GM21717 (cell line): ENCODE results near the gene C16orf78.

ENCODE experiments used
- ATAC-seq: cut with Tn5 transposase; IDR thresholded peaks from one replicate; pipeline ENCODE4 v1.9.1; 2021; ENCODE audit warnings: mild to moderate bottlenecking, moderate library complexity; ENCODE audit not compliant: unreplicated experiment

C16orf78 gene, protein sequence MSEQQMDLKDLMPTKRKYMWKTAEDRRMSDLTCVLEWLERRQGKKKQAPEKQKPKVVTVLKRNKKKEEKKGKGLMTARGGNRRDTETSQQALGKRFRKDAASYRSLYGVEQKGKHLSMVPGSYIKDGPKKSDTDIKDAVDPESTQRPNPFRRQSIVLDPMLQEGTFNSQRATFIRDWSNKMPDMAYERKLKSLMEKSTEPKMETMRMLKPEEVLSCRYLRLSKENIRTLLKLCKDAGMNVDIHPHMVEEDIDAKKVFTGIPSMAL

DNA sequence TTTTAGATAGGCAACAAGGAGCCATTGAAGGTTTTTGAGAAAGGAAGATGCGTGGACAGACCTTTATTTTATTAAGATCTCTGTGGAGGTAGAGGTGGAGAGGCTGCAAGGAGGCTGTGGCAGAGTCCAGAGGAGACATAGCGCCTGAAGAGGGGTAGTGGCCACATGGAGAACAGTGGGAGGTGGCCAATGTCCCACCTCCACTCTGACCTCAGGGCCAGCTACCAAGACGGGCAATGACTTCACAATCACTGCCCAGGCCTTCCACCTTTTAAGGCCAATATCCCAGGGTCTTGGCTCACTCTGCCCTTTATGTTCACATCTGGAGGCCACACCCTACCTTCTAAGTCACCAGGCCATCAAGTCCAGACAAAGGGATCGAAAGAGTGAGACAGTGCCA lies at the start of gene C16orf78:
C16orf78 (plus strand) TSS at position 301 of the 400 bp plus-strand sequence. CDS start 136 bp downstream, outside the sequence.
- ATAC-seq, result no peak

- ATAC-seq, result no peak
Measured at GRCh38 chr16:49324703-49325102, 48.9 kb upstream of the C16orf78 start.

GRCh38 chr16:49327466-49327865 lies 46.1 kb upstream of the C16orf78 start:
- no peak for ATAC-seq

GRCh38 chr16:49328325-49328724 lies 45.3 kb upstream of the C16orf78 start:
- no peak for ATAC-seq

GRCh38 chr16:49330562-49331201 lies 42.9 kb upstream of the C16orf78 start:
- ATAC-seq, result no peak

- ATAC-seq, result no peak
Measured at GRCh38 chr16:49332589-49333258, 40.9 kb upstream of the C16orf78 start.

DNA sequence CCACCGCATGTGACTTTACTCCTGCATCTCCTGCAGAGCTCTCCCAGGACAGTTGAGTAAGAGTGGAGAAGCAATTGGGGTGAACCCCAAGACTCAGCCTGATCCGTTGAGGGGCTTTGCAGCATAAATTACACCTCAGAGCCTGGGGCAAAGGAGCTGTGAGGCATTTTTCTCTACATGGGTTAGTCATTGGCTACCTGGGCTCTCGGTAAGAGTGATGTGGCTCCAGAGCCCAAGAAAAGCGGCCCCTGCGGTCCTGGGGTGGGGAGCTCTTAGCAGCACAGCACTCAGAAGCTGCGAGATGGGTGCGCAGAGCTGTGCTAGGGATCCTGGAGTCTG lies 40.4 kb upstream of the C16orf78 start:
- ATAC-seq, result no peak

DNA sequence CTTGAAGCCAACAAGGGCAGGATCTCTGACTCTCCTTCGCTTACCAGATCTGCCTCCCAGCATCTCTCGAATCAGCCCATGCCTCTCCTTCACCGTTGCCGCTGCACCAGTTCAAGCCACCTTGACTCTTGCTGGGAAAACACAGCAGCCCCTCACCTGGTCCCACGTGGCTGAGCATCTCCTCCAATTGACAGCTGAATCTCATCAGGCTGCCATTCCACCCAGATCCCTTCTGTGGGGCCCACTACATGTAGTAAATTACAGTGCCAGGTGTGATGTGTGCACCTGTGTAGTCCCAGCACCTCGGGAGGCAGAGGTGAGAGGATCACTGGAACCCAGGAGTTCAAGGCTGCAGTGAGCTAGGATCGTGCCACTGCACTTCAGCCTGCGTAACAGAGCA lies 37.8 kb upstream of the C16orf78 start:
- ATAC-seq, result no peak

GRCh38 chr16:49336581-49336980 lies 37.0 kb upstream of the C16orf78 start:
- ATAC-seq, result no peak

- no peak for ATAC-seq
Measured at GRCh38 chr16:49337814-49338350, 35.7 kb upstream of the C16orf78 start.

DNA sequence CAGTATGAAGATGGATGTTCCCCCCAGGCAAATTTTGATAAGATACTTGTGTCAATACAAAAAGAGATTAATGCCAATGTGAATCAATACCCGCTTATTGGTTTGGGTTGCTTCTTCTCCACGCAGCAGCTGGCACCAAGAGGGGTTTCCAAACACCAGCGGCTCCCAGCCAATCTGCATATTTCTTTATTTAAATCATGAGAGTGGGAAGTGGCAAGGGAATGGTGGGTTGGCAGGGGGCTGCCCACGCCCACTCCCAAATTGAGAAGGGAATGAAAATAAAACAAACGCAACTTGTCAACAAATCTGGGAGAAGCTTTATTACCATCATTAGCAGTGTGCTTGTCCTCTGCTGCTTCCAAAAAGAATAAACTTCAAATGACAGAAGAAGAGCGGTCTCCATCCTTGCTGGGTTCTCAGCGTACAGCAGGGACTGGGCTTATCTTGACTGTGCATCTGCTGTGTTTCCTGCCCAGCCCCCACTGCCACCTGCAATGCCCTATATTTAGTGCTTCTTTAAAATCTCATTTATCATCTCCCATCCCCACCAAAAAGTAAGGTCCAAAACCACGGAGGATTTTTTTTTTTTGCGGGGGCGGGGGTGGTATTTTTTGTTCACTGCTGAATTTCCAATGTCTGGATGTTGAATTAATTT lies 34.9 kb upstream of the C16orf78 start:
- no peak for ATAC-seq

GRCh38 chr16:49340466-49340865 lies 33.1 kb upstream of the C16orf78 start:
- ATAC-seq, result no peak

GRCh38 chr16:49341706-49342105 lies 31.9 kb upstream of the C16orf78 start:
- no peak for ATAC-seq

DNA sequence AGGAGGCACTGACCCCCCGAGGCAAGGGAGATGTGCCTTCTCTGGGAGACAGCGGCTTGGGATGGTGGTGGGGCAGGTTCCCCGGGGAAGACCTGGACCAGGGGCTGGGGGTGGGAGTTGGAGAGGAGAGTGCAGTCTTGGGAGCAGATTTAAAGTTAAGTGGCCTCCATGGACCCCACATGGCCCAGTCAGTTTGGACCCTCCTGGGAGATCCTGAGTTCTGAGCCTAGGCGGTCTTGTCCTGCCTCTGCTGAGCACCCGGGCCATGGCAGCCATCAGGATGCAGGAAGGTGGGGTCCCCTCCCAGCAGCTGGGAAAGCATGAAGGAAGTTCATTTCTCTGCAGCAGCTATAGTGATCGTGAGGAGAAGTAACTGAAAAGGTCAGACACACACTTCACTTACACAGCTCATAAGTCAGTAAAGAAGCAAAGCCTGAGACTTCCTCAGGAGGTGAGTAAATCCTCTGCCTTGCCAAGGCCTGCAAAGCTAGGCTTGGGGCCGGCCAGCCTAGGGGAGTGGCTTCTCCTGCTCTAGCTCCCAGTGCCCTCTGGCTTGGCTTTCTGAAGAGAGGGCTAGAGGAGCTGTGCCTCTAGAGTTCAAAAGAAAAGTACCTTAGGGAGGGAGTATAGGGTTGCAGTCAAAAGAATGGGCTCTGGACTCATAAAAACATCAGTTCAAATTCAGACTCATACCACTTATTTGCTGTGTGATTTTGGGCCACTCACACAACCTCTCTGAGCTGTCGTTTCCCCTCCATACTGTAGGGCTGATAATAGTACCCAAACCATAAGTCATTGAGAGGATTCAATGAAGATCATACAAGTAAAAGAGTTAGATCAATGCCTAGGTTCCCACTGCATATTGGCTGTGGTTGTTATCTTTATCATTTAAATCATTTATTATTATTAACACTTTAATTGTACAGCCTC lies 31.0 kb upstream of the C16orf78 start:
- no peak for ATAC-seq

DNA sequence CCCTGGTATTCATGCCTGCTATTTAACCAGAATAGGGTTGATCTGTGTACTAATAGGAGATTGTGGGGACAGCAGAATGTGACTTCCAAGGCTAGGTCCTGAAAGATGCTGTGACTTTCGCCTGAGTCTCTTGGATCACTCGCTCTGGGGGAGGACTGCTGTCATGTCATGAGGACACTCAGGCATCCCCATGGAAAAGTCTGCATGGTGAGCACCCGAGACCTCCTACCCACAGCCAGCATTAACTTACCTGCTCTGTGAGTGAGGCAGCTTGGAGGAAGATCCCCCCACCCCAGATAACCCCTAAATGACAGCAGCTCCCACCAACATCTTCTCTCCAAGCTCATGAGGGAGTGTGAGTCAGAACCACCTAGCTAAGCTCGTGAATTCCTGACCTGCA lies 30.3 kb upstream of the C16orf78 start:
- ATAC-seq, result no peak

- no peak for ATAC-seq
Measured at GRCh38 chr16:49344401-49344800, 29.2 kb upstream of the C16orf78 start.

- ATAC-seq, result no peak
Measured at GRCh38 chr16:49345829-49346228, 27.8 kb upstream of the C16orf78 start.

DNA sequence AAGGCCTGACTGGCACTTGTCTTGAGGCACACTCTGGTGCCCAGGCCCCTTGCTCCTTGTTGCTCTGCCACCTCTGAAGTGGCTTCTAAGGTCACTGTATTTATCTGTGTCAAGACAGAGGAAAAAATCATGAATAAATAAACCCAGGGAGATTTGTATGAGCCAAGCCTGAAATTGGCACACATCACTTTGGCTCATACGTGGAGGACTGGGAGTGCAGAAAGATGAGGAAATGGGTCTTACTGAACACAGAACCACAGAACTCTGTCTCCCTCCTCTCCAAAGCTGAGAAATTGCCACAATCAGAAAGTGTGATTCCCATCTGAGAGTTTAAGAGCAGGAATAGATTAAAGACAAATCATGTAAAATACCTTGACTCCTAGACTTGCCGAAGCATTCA lies 27.1 kb upstream of the C16orf78 start:
- ATAC-seq, result no peak

- no peak for ATAC-seq
Measured at GRCh38 chr16:49347476-49347875, 26.1 kb upstream of the C16orf78 start.

DNA sequence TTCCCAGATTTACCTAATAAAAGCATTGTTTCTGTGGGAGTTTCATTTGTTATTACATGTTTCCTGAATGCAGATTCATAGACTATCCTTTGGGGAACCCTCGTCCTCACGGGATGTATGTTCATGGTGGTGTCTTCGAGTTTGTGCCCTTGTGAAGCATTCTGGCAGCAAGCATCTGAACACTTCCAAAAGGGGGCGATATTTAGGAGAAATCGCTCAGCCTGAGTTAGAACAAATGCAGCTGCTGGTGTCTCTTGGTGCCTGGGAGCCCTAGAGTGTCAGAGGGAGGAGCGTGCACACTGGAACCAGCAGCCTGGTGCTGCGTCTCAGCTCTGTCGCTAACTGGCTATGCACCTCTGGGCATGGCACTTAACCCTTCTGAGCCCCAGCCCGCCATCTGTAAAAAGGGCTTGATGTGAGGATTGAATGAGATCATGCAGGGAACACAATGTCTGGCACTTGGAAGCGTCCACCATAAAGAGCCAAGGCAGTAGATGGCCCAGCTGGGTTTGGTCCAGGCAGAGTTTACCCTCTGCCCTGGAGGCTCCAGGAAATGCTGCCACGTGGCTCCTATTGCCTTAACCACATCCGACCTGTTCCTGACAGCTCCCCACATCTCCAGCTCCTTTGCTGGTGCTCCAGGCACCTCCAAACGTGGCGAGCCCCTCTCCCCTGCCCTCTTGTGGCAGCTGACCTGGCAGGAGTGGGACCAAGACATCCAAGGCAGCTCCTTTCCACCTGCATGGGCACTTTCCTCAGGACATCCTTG lies 25.0 kb upstream of the C16orf78 start:
- no peak for ATAC-seq
